DND-41 (cell line): ENCODE data around the gene TAF15.

Source experiments
- ATAC-seq: fragments of 200-7000 bp; cut with Tn5 transposase; 3 replicates; pipeline ENCODE4 v1.9.1; 2021; ENCODE audit warnings: low read depth; ENCODE audit not compliant: insufficient read depth
- DNase-seq: peaks from one replicate; pipeline ENCODE4 v3.0.0-alpha.2; 2020
- H2AFZ ChIP-seq: 2 replicates; pipeline ENCODE4 v1.6.0; 2012; ENCODE audit warnings: low read depth, low read length
- H3K27ac ChIP-seq: 2 replicates; pipeline ENCODE4 v1.5.1; 2012; ENCODE audit warnings: low read length, inconsistent platforms
- H3K27me3 ChIP-seq: fragments of 200-600 bp; sonication (generic); 2 replicates; pipeline ENCODE4 v1.6.0; 2012; ENCODE audit warnings: low read length, mild to moderate bottlenecking, inconsistent platforms; ENCODE audit not compliant: insufficient read depth, poor library complexity
- H3K36me3 ChIP-seq: 2 replicates; pipeline ENCODE4 v1.5.1; 2012; ENCODE audit warnings: low read length, inconsistent platforms; ENCODE audit not compliant: insufficient read depth
- H3K4me1 ChIP-seq: 2 replicates; pipeline ENCODE4 v1.5.1; 2012; ENCODE audit warnings: mild to moderate bottlenecking, low read length; ENCODE audit not compliant: insufficient read depth
- H3K4me2 ChIP-seq: 2 replicates; pipeline ENCODE4 v1.6.0; 2012; ENCODE audit warnings: mild to moderate bottlenecking, moderate library complexity, low read length, inconsistent platforms; ENCODE audit not compliant: insufficient read depth
- H3K4me3 ChIP-seq, 2 experiments: fragments of 200-600 bp in 1 of 2; shearing (Covaris generic) in 1 of 2; 2 replicates each; pipeline ENCODE4 v1.5.1; 2012 to 2016; ENCODE audit warnings: inconsistent platforms in 2 of 2, low read length in 2 of 2, mild to moderate bottlenecking in 2 of 2, low read depth in 1 of 2, moderate library complexity in 1 of 2
- H3K79me2 ChIP-seq: 2 replicates; pipeline ENCODE4 v1.6.0; 2012; ENCODE audit warnings: low read length, inconsistent platforms; ENCODE audit not compliant: insufficient read depth
- H3K9ac ChIP-seq: 2 replicates; pipeline ENCODE4 v1.6.0; 2012; ENCODE audit warnings: low read depth, mild to moderate bottlenecking, inconsistent platforms, low read length, moderate library complexity
- H3K9me3 ChIP-seq: 2 replicates; pipeline ENCODE4 v1.5.1; 2012; ENCODE audit warnings: low read length, moderate library complexity, mild to moderate bottlenecking, inconsistent platforms; ENCODE audit not compliant: insufficient read depth, severe bottlenecking
- H4K20me1 ChIP-seq: 2 replicates; pipeline ENCODE4 v1.6.0; 2012; ENCODE audit warnings: low read length; ENCODE audit not compliant: insufficient read depth
- EZH2 ChIP-seq: IDR thresholded peaks from 3 replicates; pipeline ENCODE4 v1.6.1; 2012; ENCODE audit warnings: borderline replicate concordance, low read depth, mild to moderate bottlenecking, moderate library complexity, low read length, inconsistent platforms; ENCODE audit not compliant: severe bottlenecking
- TF ChIP-seq, protein P1 (sequence below): IDR thresholded peaks from 2 replicates; pipeline ENCODE4 v1.5.1; 2012; ENCODE audit warnings: borderline replicate concordance, low read length, moderate library complexity, mild to moderate bottlenecking; ENCODE audit not compliant: poor library complexity, severe bottlenecking; ENCODE audit errors: extremely low read depth

The TAF15 gene

DNA sequence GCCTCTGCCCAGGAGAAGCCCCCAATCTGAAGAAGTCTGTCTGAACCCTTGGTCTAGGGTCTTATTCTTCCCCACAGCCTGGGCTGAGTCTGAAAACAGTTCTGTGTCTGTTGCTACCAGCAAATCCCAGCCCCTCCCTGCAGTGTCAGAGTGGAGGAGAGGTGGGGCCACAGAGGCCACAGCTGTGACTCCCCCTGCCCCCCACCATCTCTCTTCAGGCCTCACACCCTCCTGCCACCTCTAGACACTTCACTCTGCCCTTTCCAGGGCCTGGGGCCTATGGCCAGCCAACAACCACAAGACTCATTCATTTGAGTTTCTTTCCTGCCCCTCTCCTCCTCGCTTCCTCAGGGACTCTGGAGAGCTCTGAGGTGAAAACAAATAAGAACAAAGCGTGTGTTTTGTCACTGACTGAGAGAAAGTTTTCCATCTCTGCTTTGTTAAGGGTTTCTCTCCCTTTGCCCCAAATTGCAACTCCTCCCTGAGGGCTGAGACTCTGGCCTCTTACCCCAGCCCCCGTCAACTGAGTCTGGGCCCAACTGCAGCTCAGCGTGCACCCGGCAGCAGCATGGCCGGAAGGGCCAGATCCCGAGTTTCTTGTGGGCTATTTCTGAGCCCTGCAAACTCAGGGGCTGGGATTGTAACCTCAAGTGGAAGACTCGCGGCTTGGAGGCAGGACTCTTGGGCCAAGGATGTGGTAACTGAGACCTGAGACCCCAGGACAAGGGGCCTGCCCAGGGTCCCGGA, 35.4 kb upstream of the TAF15 start:
- H3K4me2 ChIP-seq, result no peak overlapping the region

DNA sequence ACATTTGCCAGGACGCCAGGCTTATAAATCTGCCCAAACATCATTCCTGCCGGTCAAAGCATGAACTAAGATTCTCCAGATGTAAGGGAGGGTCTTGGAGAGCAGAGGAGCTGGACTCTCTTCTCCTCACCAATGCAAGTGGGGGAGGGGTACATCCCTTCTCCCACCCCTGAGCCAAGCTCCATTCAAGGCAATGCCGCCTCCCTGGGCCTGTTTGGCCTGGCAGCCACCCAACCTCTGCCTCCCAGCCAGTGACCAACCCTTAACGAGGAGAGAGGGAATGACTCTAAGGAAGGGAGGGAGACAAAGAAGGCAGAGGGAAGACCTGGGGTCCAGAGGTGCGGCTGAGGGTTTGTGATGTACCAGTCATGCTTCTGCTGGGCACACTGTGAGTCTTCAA, 34.8 kb upstream of the TAF15 start:
- no peak for TF ChIP-seq EZH2
- TF ChIP-seq, protein P1, sequence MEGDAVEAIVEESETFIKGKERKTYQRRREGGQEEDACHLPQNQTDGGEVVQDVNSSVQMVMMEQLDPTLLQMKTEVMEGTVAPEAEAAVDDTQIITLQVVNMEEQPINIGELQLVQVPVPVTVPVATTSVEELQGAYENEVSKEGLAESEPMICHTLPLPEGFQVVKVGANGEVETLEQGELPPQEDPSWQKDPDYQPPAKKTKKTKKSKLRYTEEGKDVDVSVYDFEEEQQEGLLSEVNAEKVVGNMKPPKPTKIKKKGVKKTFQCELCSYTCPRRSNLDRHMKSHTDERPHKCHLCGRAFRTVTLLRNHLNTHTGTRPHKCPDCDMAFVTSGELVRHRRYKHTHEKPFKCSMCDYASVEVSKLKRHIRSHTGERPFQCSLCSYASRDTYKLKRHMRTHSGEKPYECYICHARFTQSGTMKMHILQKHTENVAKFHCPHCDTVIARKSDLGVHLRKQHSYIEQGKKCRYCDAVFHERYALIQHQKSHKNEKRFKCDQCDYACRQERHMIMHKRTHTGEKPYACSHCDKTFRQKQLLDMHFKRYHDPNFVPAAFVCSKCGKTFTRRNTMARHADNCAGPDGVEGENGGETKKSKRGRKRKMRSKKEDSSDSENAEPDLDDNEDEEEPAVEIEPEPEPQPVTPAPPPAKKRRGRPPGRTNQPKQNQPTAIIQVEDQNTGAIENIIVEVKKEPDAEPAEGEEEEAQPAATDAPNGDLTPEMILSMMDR, result no peak
- H3K9ac ChIP-seq, result no peak overlapping the region
- no peak overlapping the region for H2AFZ ChIP-seq
- H3K4me1 ChIP-seq, result no peaks in the 10 kb centered on the region
- DNase-seq (no peak), ATAC-seq (no peak)
- H3K27ac ChIP-seq, result no peak overlapping the region
- no peaks in the 10 kb centered on the region for H3K36me3 ChIP-seq
- peaks cover 14% of the 10 kb centered on the region for H3K27me3 ChIP-seq
- H3K9me3 ChIP-seq, result no peaks in the 10 kb centered on the region
- no peak overlapping the region for H3K4me2 ChIP-seq
- no peak overlapping the region for H3K4me3 ChIP-seq
- H4K20me1 ChIP-seq, result 0 out of 2 replicates have a peak, but pooled peaks cover 7% of the 10 kb centered on the region
- no peaks in the 10 kb centered on the region for H3K79me2 ChIP-seq

More for the DNA sequence above, 35.4 kb upstream of the TAF15 start:
- no peaks in the 10 kb centered on the region for H3K4me1 ChIP-seq
- H3K79me2 ChIP-seq, result no peaks in the 10 kb centered on the region
- ATAC-seq (no peak), DNase-seq (no peak)
- H3K4me3 ChIP-seq, result no peak overlapping the region
- H3K27me3 ChIP-seq, result peaks cover 8% of the 10 kb centered on the region
- H3K27ac ChIP-seq, result no peak overlapping the region
- H3K9me3 ChIP-seq, result no peaks in the 10 kb centered on the region
- H4K20me1 ChIP-seq, result 0 out of 2 replicates have a peak, but pooled peaks cover 5% of the 10 kb centered on the region
- TF ChIP-seq, protein P1, result no peak
- no peak for TF ChIP-seq EZH2
- H3K36me3 ChIP-seq, result no peaks in the 10 kb centered on the region
- no peak overlapping the region for H2AFZ ChIP-seq
- H3K9ac ChIP-seq, result no peak overlapping the region

DNA sequence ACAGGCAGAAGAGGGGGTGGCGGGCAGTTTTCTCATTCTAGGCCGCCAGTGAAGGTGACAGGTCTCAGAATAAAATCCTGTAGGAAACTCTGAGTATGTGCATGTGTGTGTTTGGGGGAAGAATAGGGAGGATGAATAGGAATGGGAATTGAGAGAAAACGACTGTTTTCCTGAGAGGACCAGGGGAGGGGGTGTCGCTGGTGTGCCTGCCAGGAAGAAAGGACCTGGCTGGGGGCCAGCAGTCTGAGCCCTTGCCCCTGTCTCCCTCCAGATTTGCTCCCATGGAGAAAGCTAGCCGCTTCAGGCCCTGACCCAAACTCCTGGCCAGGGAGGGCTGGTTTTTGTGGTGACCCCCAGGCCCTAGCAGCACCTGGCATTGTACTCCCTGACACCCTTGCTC, 34.2 kb upstream of the TAF15 start:
- 0 out of 2 replicates have a peak, but pooled peaks cover 7% of the 10 kb centered on the region for H4K20me1 ChIP-seq
- no peak for ATAC-seq
- H3K27me3 ChIP-seq, result peaks cover 14% of the 10 kb centered on the region
- no peak overlapping the region for H3K27ac ChIP-seq
- no peaks in the 10 kb centered on the region for H3K4me1 ChIP-seq
- no peaks in the 10 kb centered on the region for H3K36me3 ChIP-seq
- H3K9ac ChIP-seq, result no peak overlapping the region
- no peak overlapping the region for H2AFZ ChIP-seq
- H3K79me2 ChIP-seq, result no peaks in the 10 kb centered on the region
- TF ChIP-seq, protein P1, result no peak
- no peak for TF ChIP-seq EZH2
- no peak for DNase-seq
- H3K9me3 ChIP-seq, result no peaks in the 10 kb centered on the region
- H3K4me3 ChIP-seq, result no peak overlapping the region
- H3K4me2 ChIP-seq, result no peak overlapping the region
